WTC11 (cell line): ENCODE results near the gene GLT6D1. TPM values are rescaled to one million over a fixed set of nuclear protein-coding genes. Genes with fewer than 3 reads are reported as not detected.

ENCODE experiments used
- ATAC-seq: fragments of 200-7000 bp; cut with Tn5 transposase; 2 replicates; pipeline ENCODE4 v1.10.0; 2021; ENCODE audit warnings: mild to moderate bottlenecking, moderate library complexity
- CTCF ChIA-PET: fragments of 300-600 bp; sonication (Branson Sonifier 250); formaldehyde crosslinking; loops from one replicate; lab custom pipeline; 2021; ENCODE audit warnings: antibody characterized with exemption; lab: Charles Lee
- POLR2A ChIA-PET: fragments of 350-600 bp; sonication (Branson Sonifier 250); formaldehyde crosslinking; loops from one replicate; lab custom pipeline; 2021; ENCODE audit warnings: antibody characterized with exemption; lab: Charles Lee
- DNase-seq: peaks from one replicate; pipeline ENCODE4 v3.0.0; 2021; ENCODE audit warnings: low spot score
- H3K27ac Mint-ChIP-seq: 2 replicates; pipeline ENCODE4 v1.8.0; 2021; ENCODE audit warnings: mixed read lengths
- H3K27me3 Mint-ChIP-seq: 2 replicates; pipeline ENCODE4 v1.8.0; 2021; ENCODE audit warnings: low read depth, mild to moderate bottlenecking, moderate library complexity, mixed read lengths
- H3K36me3 Mint-ChIP-seq: 2 replicates; pipeline ENCODE4 v1.8.0; 2021; ENCODE audit warnings: mixed read lengths
- H3K4me1 Mint-ChIP-seq: 2 replicates; pipeline ENCODE4 v1.8.0; 2022; ENCODE audit warnings: mixed read lengths
- H3K4me3 Mint-ChIP-seq: 2 replicates; pipeline ENCODE4 v1.8.0; 2021; ENCODE audit warnings: mild to moderate bottlenecking, moderate library complexity, mixed read lengths
- H3K9me3 Mint-ChIP-seq: 2 replicates; pipeline ENCODE4 v1.8.0; 2021; ENCODE audit warnings: mixed read lengths
- ARID4B ChIP-seq: sonication (generic); formaldehyde crosslinking; IDR thresholded peaks from 2 replicates; pipeline ENCODE4 v1.8.0; 2023; ENCODE audit warnings: missing genetic modification reagents, mild to moderate bottlenecking, borderline replicate concordance
- GRHL2 ChIP-seq: fragments of 250-450 bp; sonication (Bioruptor Pico); IDR thresholded peaks from 2 replicates; pipeline ENCODE4 v1.8.0; 2022; ENCODE audit warnings: mild to moderate bottlenecking, moderate library complexity; ENCODE audit not compliant: insufficient replicate concordance, severe bottlenecking
- HMGA2 ChIP-seq: fragments of 250-450 bp; sonication (Bioruptor Pico); IDR thresholded peaks from 2 replicates; pipeline ENCODE4 v1.4.0; 2021; ENCODE audit warnings: mild to moderate bottlenecking, moderate library complexity
- JAZF1 ChIP-seq: fragments of 250-450 bp; sonication (Bioruptor Pico); IDR thresholded peaks from 2 replicates; pipeline ENCODE4 v1.9.0; 2021; ENCODE audit warnings: moderate library complexity, mild to moderate bottlenecking, inconsistent platforms
- KAT7 ChIP-seq: sonication (generic); formaldehyde crosslinking; IDR thresholded peaks from 2 replicates; pipeline ENCODE4 v1.8.1; 2023; ENCODE audit warnings: missing genetic modification reagents, mild to moderate bottlenecking, borderline replicate concordance
- MLX ChIP-seq: sonication (generic); formaldehyde crosslinking; IDR thresholded peaks from 2 replicates; pipeline ENCODE4 v1.8.1; 2023; ENCODE audit warnings: mild to moderate bottlenecking, missing genetic modification reagents, moderate library complexity
- NR2C2 ChIP-seq: sonication (generic); formaldehyde crosslinking; IDR thresholded peaks from 2 replicates; pipeline ENCODE4 v1.8.0; 2022; ENCODE audit warnings: mild to moderate bottlenecking, missing genetic modification reagents
- NR3C1 ChIP-seq: sonication (generic); formaldehyde crosslinking; conservative IDR thresholded peaks from 2 replicates; pipeline ENCODE4 v1.8.1; 2023; ENCODE audit warnings: low read depth, mild to moderate bottlenecking, missing genetic modification reagents
- PRRX2 ChIP-seq: fragments of 250-450 bp; sonication (Bioruptor Pico); IDR thresholded peaks from 2 replicates; pipeline ENCODE4 v1.8.0; 2021; ENCODE audit warnings: mild to moderate bottlenecking
- SMAD4 ChIP-seq: sonication (generic); formaldehyde crosslinking; IDR thresholded peaks from 2 replicates; pipeline ENCODE4 v1.8.0; 2022; ENCODE audit warnings: mild to moderate bottlenecking, missing genetic modification reagents
- TEAD1 ChIP-seq: sonication (generic); formaldehyde crosslinking; IDR thresholded peaks from 2 replicates; pipeline ENCODE4 v1.8.0; 2022; ENCODE audit warnings: mild to moderate bottlenecking, missing genetic modification reagents
- ZNF219 ChIP-seq: sonication (generic); formaldehyde crosslinking; IDR thresholded peaks from 2 replicates; pipeline ENCODE4 v1.8.0; 2023; ENCODE audit warnings: missing genetic modification reagents, mild to moderate bottlenecking, borderline replicate concordance
- ZNF416 ChIP-seq: fragments of 250-450 bp; sonication (Bioruptor Pico); IDR thresholded peaks from 2 replicates; pipeline ENCODE4 v1.9.0; 2021; ENCODE audit warnings: mild to moderate bottlenecking, inconsistent platforms
- ZNF425 ChIP-seq: fragments of 250-450 bp; sonication (Bioruptor Pico); conservative IDR thresholded peaks from 2 replicates; pipeline ENCODE4 v1.9.0; 2021; ENCODE audit warnings: mild to moderate bottlenecking
- total RNA-seq: library from RNA; stranded (reverse); gene quantifications from 3 replicates; pipeline ENCODE4 v1.2.3, GENCODE V29; 2021
- TF ChIP-seq, protein P1 (sequence below): fragments of 200-600 bp; IDR thresholded peaks from 2 replicates; pipeline ENCODE4 v1.8.0; 2022; ENCODE audit warnings: antibody characterized with exemption
- TF ChIP-seq, protein P2 (sequence below): sonication (generic); formaldehyde crosslinking; IDR thresholded peaks from 2 replicates; pipeline ENCODE4 v1.8.1; 2023; ENCODE audit warnings: mild to moderate bottlenecking, missing genetic modification reagents, borderline replicate concordance

Gene GLT6D1
- total RNA-seq, 1 experiment from 2014 or later = 0.37 TPM

GRCh38 chr9:135619599-135619886 is 19.8 kb downstream of the GLT6D1 start:
- Mint-ChIP-seq H3K27ac (no peak overlapping the region), H3K4me3 (no peak overlapping the region), H3K9me3 (no peaks in the 10 kb centered on the region), H3K27me3 (no peaks in the 10 kb centered on the region), H3K36me3 (no peaks in the 10 kb centered on the region), H3K4me1 (no peaks in the 10 kb centered on the region)
- DNase-seq (no peak), ATAC-seq (no peak)
- TF ChIP-seq GRHL2 (CRISPR knock-in tag) = no peak
- ChIA-PET POLR2A (no interaction called here), CTCF (interaction anchor here (1.9 kb wide), 1 partner anchor 178 kb away, joined by 4 read pairs; no protein-coding TSS in a partner anchor)

DNA sequence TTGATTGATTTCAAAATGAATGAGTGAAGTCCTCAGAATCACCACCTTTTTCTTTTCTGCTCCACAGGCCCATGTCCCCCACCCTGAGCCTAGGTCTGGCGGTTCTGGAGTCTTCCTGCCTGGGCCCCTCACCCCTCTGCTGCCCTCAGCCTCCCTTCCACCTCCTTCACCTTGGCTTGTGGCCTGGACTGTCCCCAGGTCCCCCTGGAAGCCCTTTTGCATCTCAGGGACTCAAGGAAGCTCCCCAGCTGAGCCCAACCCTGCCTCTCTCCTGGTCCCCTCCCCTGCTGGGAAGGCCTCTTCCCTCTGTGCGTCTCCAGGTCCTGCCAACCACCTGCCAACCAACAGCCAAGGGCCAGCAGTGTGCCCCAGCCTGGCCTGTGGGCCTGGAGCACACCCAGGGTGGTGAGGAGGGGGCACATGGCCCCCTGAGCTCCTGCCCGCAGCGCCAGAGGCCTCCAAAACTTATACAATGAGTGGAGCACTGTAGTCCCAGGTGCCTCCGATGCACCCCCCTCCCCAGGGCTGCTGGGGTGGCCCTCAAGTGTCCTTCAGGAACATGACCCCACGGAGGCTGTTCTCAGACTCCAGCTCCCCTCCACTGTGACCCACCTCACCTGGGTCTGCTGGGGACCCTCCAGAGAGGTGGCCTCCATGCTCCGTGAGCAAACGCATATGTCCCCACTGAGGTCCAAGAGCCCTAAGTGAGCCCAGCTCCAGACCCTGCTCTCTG is 20.3 kb downstream of the GLT6D1 start:
- ATAC-seq = no peak
- H3K4me1 Mint-ChIP-seq = no peaks in the 10 kb centered on the region
- no peak overlapping the region for H3K4me3 Mint-ChIP-seq
- no peaks in the 10 kb centered on the region for H3K36me3 Mint-ChIP-seq
- ChIA-PET CTCF (interaction anchor here (1.9 kb wide), 1 partner anchor 178 kb away, joined by 4 read pairs; no protein-coding TSS in a partner anchor), POLR2A (no interaction called here)
- no peak for TF ChIP-seq ZNF416 (CRISPR knock-in tag)
- no peaks in the 10 kb centered on the region for H3K9me3 Mint-ChIP-seq
- DNase-seq = no peak
- H3K27ac Mint-ChIP-seq = no peak overlapping the region
- no peaks in the 10 kb centered on the region for H3K27me3 Mint-ChIP-seq

DNA sequence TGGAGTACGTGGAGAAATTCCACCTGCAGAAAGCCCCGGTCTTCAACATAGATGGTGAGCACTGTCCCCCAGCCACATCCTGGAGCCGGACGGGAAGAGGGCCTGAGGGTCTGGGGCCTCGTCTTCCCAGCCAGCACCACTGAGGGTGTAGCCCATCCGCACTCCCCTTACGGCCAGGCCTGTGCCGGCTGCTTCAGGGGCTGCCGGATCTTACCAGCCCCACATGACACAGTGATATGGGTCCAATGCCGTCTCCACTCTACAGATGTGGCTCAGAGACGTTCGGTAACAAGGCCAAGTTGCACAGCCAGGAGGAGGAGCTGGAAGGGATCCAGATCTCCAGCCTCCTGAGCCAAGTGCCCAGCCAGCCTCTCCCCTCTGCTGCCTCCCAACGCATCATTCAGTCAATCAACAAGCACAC is 21.3 kb downstream of the GLT6D1 start:
- ChIA-PET POLR2A (no interaction called here), CTCF (no interaction called here)
- DNase-seq = no peak
- no peak for ATAC-seq
- Mint-ChIP-seq H3K36me3 (no peaks in the 10 kb centered on the region), H3K4me3 (no peak overlapping the region), H3K4me1 (0 out of 2 replicates have a peak, but pooled peaks cover 2% of the 10 kb centered on the region)
- TF ChIP-seq NR3C1 = no peak
- TF ChIP-seq JAZF1 (CRISPR knock-in tag) = no peak
- TF ChIP-seq ZNF219 (CRISPR knock-in tag) = no peak
- TF ChIP-seq PRRX2 = no peak
- no peak for TF ChIP-seq TEAD1 (CRISPR knock-in tag)
- TF ChIP-seq KAT7 = no peak
- TF ChIP-seq SMAD4 (CRISPR knock-in tag) = no peak
- no peak for TF ChIP-seq MLX (CRISPR knock-in tag)
- TF ChIP-seq, protein P1, sequence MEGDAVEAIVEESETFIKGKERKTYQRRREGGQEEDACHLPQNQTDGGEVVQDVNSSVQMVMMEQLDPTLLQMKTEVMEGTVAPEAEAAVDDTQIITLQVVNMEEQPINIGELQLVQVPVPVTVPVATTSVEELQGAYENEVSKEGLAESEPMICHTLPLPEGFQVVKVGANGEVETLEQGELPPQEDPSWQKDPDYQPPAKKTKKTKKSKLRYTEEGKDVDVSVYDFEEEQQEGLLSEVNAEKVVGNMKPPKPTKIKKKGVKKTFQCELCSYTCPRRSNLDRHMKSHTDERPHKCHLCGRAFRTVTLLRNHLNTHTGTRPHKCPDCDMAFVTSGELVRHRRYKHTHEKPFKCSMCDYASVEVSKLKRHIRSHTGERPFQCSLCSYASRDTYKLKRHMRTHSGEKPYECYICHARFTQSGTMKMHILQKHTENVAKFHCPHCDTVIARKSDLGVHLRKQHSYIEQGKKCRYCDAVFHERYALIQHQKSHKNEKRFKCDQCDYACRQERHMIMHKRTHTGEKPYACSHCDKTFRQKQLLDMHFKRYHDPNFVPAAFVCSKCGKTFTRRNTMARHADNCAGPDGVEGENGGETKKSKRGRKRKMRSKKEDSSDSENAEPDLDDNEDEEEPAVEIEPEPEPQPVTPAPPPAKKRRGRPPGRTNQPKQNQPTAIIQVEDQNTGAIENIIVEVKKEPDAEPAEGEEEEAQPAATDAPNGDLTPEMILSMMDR = no peak
- no peak for TF ChIP-seq HMGA2
- TF ChIP-seq, protein P2, sequence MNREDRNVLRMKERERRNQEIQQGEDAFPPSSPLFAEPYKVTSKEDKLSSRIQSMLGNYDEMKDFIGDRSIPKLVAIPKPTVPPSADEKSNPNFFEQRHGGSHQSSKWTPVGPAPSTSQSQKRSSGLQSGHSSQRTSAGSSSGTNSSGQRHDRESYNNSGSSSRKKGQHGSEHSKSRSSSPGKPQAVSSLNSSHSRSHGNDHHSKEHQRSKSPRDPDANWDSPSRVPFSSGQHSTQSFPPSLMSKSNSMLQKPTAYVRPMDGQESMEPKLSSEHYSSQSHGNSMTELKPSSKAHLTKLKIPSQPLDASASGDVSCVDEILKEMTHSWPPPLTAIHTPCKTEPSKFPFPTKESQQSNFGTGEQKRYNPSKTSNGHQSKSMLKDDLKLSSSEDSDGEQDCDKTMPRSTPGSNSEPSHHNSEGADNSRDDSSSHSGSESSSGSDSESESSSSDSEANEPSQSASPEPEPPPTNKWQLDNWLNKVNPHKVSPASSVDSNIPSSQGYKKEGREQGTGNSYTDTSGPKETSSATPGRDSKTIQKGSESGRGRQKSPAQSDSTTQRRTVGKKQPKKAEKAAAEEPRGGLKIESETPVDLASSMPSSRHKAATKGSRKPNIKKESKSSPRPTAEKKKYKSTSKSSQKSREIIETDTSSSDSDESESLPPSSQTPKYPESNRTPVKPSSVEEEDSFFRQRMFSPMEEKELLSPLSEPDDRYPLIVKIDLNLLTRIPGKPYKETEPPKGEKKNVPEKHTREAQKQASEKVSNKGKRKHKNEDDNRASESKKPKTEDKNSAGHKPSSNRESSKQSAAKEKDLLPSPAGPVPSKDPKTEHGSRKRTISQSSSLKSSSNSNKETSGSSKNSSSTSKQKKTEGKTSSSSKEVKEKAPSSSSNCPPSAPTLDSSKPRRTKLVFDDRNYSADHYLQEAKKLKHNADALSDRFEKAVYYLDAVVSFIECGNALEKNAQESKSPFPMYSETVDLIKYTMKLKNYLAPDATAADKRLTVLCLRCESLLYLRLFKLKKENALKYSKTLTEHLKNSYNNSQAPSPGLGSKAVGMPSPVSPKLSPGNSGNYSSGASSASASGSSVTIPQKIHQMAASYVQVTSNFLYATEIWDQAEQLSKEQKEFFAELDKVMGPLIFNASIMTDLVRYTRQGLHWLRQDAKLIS (CRISPR knock-in tag) = no peak
- TF ChIP-seq, all 79 proteins: peak for 0
- Mint-ChIP-seq H3K27ac (no peak overlapping the region), H3K9me3 (no peaks in the 10 kb centered on the region), H3K27me3 (no peaks in the 10 kb centered on the region)

GRCh38 chr9:135617538-135617900 is 21.8 kb downstream of the GLT6D1 start:
- no peak for DNase-seq
- Mint-ChIP-seq H3K27ac (no peak overlapping the region), H3K36me3 (no peaks in the 10 kb centered on the region), H3K4me3 (no peak overlapping the region), H3K27me3 (no peaks in the 10 kb centered on the region), H3K4me1 (0 out of 2 replicates have a peak, but pooled peaks cover 3% of the 10 kb centered on the region), H3K9me3 (no peaks in the 10 kb centered on the region)
- ChIA-PET POLR2A (no interaction called here), CTCF (interaction anchor here (0.5 kb wide), 1 partner anchor 654 kb away, joined by 4 read pairs; no protein-coding TSS in a partner anchor)
- ATAC-seq = no peak
- TF ChIP-seq NR2C2 (no peak), ARID4B (CRISPR knock-in tag) (no peak), KAT7 (no peak), ZNF425 (no peak)
